Testis (tissue), 3 donors: ENCODE data around the gene MID1IP1. TPM values are rescaled to one million over a fixed set of nuclear protein-coding genes. Genes with fewer than 3 reads are reported as not detected.

Source experiments
- DNase-seq: peaks from one replicate; pipeline ENCODE4 v3.0.0-alpha.2; 2019
- H3K27ac ChIP-seq, 2 donors: fragments of 200-600 bp; sonication (generic); one replicate each; pipeline ENCODE4 v1.5.1; 2019
- H3K27me3 ChIP-seq: fragments of 200-600 bp; sonication (generic); one replicate; pipeline ENCODE4 v1.5.1; 2019
- H3K36me3 ChIP-seq: fragments of 200-600 bp; sonication (generic); one replicate; pipeline ENCODE4 v1.5.1; 2017; ENCODE audit warnings: low read depth; ENCODE audit errors: missing control alignments
- H3K4me1 ChIP-seq: fragments of 200-600 bp; sonication (generic); one replicate; pipeline ENCODE4 v1.5.1; 2019
- H3K4me3 ChIP-seq, 2 donors: fragments of 200-600 bp; sonication (generic); one replicate each; pipeline ENCODE4 v1.5.1; 2017 to 2019
- H3K9me3 ChIP-seq: fragments of 200-600 bp; sonication (generic); one replicate; pipeline ENCODE4 v1.5.1; 2017
- CTCF ChIP-seq, 3 experiments: fragments of 450-650 bp in 2 of 3; fragments of 200-600 bp in 1 of 3; sonication (generic) in 1 of 3; IDR thresholded peaks; one replicate each; pipeline ENCODE4 v1.5.1; 2016 to 2019; ENCODE audit warnings: antibody characterized with exemption in 3 of 3, mild to moderate bottlenecking in 2 of 3, moderate library complexity in 1 of 3
- POLR2A ChIP-seq: fragments of 450-650 bp; IDR thresholded peaks from one replicate; pipeline ENCODE4 v1.6.1; 2017; ENCODE audit warnings: antibody characterized with exemption, mild to moderate bottlenecking, moderate library complexity
- WGBS, 2 donors: methylation state at CpG; one replicate each; pipeline ENCODE4 v1.1.5; 2018; 5-methylcytosine and 5-hydroxymethylcytosine counted together
- intact Hi-C: fragments of 100-400 bp; cut with DNase I; formaldehyde crosslinking; loops from one replicate; pipeline ENCODE4 v1.15.1; 2023; ENCODE audit warnings: low total_unique reads
- polyA plus RNA-seq: library from polyadenylated mRNA; stranded (reverse); fragments of 350-450 nt; fragmentation: Illumina TruSeq; extraction: RNeasy Lipid Tissue Mini Kit (QIAGEN cat#74804); gene quantifications from one replicate; pipeline ENCODE4 v1.2.3, GENCODE V29; 2014; ENCODE audit warnings: low read depth, low replicate concordance; ENCODE audit not compliant: insufficient read depth
- total RNA-seq, 2 donors: library from RNA; depleted of rRNA; stranded (reverse); fragments of >200 nt; gene quantifications; one replicate each; pipeline ENCODE4 v1.2.3, GENCODE V29; 2016

Gene MID1IP1
- total and polyA plus RNA-seq, 3 donors from 2014 or later: 53.4 to 155 (median 102) TPM

DNA sequence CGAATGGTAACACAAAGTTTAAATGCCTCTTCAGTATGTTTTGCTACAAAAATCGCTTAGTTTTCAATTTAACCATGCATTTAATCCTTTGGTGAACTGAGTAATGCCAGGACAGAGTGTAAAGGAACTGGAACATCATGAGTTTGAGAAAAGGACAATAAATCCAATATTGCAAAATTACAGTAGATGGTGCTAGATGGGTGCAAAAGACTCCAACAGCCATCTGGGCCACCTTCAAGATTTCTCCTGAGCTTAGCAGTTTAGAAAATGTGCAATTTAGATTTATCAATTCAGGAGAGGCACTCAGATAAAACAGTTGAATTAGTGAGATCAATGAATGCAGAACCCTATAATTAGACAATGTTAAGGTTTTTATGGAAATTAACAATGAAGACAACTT, 33.2 kb upstream of the MID1IP1 start:
- intact Hi-C loops: no loop called here
- TF ChIP-seq CTCF (IDR thresholded peaks at IDR 0.05): peak in 1 of 3 experiments; percentile 26
- no peak for TF ChIP-seq POLR2A

DNA sequence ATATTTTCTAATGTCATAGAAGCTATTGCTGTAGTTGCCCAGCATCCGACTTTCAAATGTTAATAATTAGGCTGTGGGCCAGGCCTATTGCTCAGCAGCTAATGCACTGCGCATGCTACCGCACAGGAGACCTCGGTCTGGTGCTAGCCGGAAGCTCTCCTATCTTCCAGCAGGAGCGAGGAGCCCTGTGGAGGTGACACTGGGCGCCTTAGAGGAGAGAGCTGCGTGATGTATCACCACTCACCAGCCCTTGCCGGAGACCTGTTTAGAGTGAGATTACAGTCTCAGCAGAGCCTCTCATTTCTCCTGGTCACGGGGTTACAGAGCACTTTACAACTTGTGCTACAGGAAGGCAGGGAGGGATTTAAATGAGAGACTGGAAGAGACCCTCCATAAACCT, 31.1 kb upstream of the MID1IP1 start:
- Histone ChIP-seq H3K36me3 (no peaks in the 10 kb centered on the region), H3K9me3 (no peaks in the 10 kb centered on the region), H3K4me3 (no peak overlapping the region), H3K4me1 (no peaks in the 10 kb centered on the region), H3K27ac (no peak overlapping the region), H3K27me3 (no peaks in the 10 kb centered on the region)
- 78 to 89% methylated on average over 3 to 10 of the region's 10 CpGs for WGBS, 2 donors
- TF ChIP-seq POLR2A (no peak), CTCF (IDR thresholded peaks at IDR 0.05) (no peak)
- intact Hi-C loops: no loop called here
- DNase-seq: peak; percentile 14

More for the DNA sequence above, 33.2 kb upstream of the MID1IP1 start:
- peak; percentile 14 for DNase-seq
- Histone ChIP-seq H3K27ac (no peak overlapping the region), H3K27me3 (no peaks in the 10 kb centered on the region), H3K36me3 (no peaks in the 10 kb centered on the region), H3K9me3 (no peaks in the 10 kb centered on the region), H3K4me1 (no peaks in the 10 kb centered on the region), H3K4me3 (no peak overlapping the region)
- 33 to 40% methylated on average over 2 of the region's 2 CpGs for WGBS, 2 donors

GRCh38 chrX:38774249-38774648, 27.0 kb upstream of the MID1IP1 start:
- no peak for DNase-seq
- Histone ChIP-seq H3K27ac (no peak overlapping the region), H3K9me3 (no peaks in the 10 kb centered on the region), H3K4me3 (no peak overlapping the region), H3K27me3 (no peaks in the 10 kb centered on the region), H3K4me1 (no peaks in the 10 kb centered on the region), H3K36me3 (no peaks in the 10 kb centered on the region)
- intact Hi-C loops: no loop called here
- 88 to 95% methylated on average over 2 to 4 of the region's 4 CpGs for WGBS, 2 donors
- no peak for TF ChIP-seq POLR2A
- no peak for TF ChIP-seq CTCF (IDR thresholded peaks at IDR 0.05)

GRCh38 chrX:38796946-38797345, 4.3 kb upstream of the MID1IP1 start:
- intact Hi-C loops: no loop called here
- no peak overlapping the region for H3K4me3 ChIP-seq
- H3K27me3 ChIP-seq: no peaks in the 10 kb centered on the region
- no peak overlapping the region for H3K27ac ChIP-seq
- no peaks in the 10 kb centered on the region for H3K36me3 ChIP-seq
- TF ChIP-seq CTCF (IDR thresholded peaks at IDR 0.05) (no peak), POLR2A (no peak)
- H3K9me3 ChIP-seq: no peaks in the 10 kb centered on the region
- no peaks in the 10 kb centered on the region for H3K4me1 ChIP-seq
- DNase-seq: no peak

DNA sequence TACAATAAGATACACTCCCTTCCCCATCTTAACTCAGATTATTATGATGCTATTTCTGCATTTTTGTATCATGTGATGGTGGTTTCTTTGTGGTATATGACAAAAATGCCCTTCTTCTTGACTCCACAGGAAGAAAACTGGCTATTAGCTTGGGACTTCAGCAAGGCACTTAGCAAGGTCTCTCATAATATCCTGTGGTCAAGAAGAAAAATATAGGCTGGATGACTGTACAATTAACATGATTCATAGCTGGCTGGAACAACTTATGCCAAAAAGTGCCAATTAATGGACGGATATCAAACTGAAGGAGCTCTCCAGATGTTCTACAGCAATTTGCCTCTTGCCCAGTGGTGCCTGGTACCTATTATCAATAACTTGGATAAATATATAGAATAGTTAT, 2.3 kb upstream of the MID1IP1 start:
- DNase-seq: no peak
- H3K36me3 ChIP-seq: no peaks in the 10 kb centered on the region
- intact Hi-C loops: no loop called here
- 86 to 100% methylated on average over 1 of the region's 1 CpG for WGBS, 2 donors
- TF ChIP-seq CTCF (IDR thresholded peaks at IDR 0.05) (no peak), POLR2A (no peak)
- H3K4me3 ChIP-seq: no peak overlapping the region
- no peaks in the 10 kb centered on the region for H3K4me1 ChIP-seq
- no peaks in the 10 kb centered on the region for H3K9me3 ChIP-seq
- no peak overlapping the region for H3K27ac ChIP-seq
- H3K27me3 ChIP-seq: no peaks in the 10 kb centered on the region
